GM13977 (cell line): ENCODE measurements around the gene LTBP1.

Experiments
- DNase-seq: peaks from one replicate; pipeline ENCODE4 v3.0.0; 2012; ENCODE audit warnings: low spot score
- CTCF ChIP-seq: IDR thresholded peaks from 2 replicates; pipeline ENCODE4 v1.5.1; 2012; ENCODE audit warnings: mild to moderate bottlenecking, control low read depth; ENCODE audit not compliant: insufficient read depth; ENCODE audit errors: extremely low read depth, missing control alignments
- in situ Hi-C: fragments of 300-500 bp; cut with MboI; formaldehyde crosslinking; loops from one replicate; pipeline ENCODE4 v1.12.0; 2022; ENCODE audit warnings: low sequenced_read_pairs, low pct_unique_long_range_greater_than_20kb, mixed read lengths, inconsistent platforms; ENCODE audit not compliant: unreplicated experiment

LTBP1 gene

GRCh38 chr2:33284287-33284686 lies 337.5 kb downstream of the LTBP1 start:
- DNase-seq: no peak
- in situ Hi-C loops: no loop called here
- TF ChIP-seq CTCF: no peak

- DNase-seq: no peak
- TF ChIP-seq CTCF: no peak
- in situ Hi-C loops: no loop called here
Measured at GRCh38 chr2:33287507-33288005, 340.8 kb downstream of the LTBP1 start.

- DNase-seq: no peak
- TF ChIP-seq CTCF: no peak
- in situ Hi-C loops: no loop called here
Measured at GRCh38 chr2:33288011-33288410, 341.3 kb downstream of the LTBP1 start.

GRCh38 chr2:33289961-33290360 lies 343.2 kb downstream of the LTBP1 start:
- DNase-seq: no peak

GRCh38 chr2:33291278-33292013 lies 344.7 kb downstream of the LTBP1 start:
- in situ Hi-C loops: no loop called here
- no peak for TF ChIP-seq CTCF
- DNase-seq: no peak

More at GRCh38 chr2:33289961-33290360, 343.2 kb downstream of the LTBP1 start:
- in situ Hi-C loops: no loop called here
- no peak for TF ChIP-seq CTCF

- TF ChIP-seq CTCF: no peak
- no peak for DNase-seq
- in situ Hi-C loops: no loop called here
Measured at GRCh38 chr2:33292063-33292462, 345.3 kb downstream of the LTBP1 start.
